ENCODE results near the gene CARD11. TPM values are rescaled to one million over a fixed set of nuclear protein-coding genes. Genes with fewer than 3 reads are reported as not detected.

Gene CARD11
- total RNA-seq, 1 donor from 2014 or later: 11.0 TPM

DNA sequence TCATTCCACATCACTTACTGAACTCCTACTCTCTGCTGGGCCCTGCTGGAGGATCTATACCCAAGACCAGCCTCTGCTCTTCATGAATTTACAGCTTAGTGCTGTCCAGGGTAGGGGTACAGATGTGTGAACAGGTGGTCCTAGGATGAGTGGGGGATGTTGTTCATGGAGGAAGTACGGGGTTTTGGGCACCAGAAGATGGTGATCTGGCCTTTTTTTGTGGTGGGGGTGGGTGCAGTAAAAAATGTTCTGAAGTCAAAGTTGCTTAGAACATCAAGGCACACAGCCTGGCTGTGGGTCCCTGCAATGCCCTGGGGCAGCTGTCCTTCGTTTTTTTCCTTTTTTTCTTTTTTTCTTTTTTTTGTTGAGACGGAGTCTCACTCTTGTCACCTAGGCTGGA, 165.4 kb downstream of the CARD11 start:
- H3K4me1 Mint-ChIP-seq (ENCODE audit: low read depth): peaks cover 2% of the 10 kb centered on the region
- no peak for DNase-seq (ENCODE audit: low spot score, unreplicated experiment)
- H3K9me3 Mint-ChIP-seq (ENCODE audit: low read depth): no peaks in the 10 kb centered on the region
- no peak overlapping the region for H3K27ac Mint-ChIP-seq
- TF ChIP-seq, protein P1, sequence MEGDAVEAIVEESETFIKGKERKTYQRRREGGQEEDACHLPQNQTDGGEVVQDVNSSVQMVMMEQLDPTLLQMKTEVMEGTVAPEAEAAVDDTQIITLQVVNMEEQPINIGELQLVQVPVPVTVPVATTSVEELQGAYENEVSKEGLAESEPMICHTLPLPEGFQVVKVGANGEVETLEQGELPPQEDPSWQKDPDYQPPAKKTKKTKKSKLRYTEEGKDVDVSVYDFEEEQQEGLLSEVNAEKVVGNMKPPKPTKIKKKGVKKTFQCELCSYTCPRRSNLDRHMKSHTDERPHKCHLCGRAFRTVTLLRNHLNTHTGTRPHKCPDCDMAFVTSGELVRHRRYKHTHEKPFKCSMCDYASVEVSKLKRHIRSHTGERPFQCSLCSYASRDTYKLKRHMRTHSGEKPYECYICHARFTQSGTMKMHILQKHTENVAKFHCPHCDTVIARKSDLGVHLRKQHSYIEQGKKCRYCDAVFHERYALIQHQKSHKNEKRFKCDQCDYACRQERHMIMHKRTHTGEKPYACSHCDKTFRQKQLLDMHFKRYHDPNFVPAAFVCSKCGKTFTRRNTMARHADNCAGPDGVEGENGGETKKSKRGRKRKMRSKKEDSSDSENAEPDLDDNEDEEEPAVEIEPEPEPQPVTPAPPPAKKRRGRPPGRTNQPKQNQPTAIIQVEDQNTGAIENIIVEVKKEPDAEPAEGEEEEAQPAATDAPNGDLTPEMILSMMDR (IDR thresholded peaks at IDR 0.05; ENCODE audit: unreplicated experiment): no peak
- no peak overlapping the region for H3K4me3 Mint-ChIP-seq (ENCODE audit: low read depth)
- H3K36me3 Mint-ChIP-seq (ENCODE audit: insufficient read depth): no peaks in the 10 kb centered on the region
- H3K27me3 Mint-ChIP-seq: no peaks in the 10 kb centered on the region

- Mint-ChIP-seq H3K9me3 (ENCODE audit: low read depth) (no peaks in the 10 kb centered on the region), H3K36me3 (ENCODE audit: insufficient read depth) (no peaks in the 10 kb centered on the region), H3K27ac (no peak overlapping the region), H3K27me3 (no peaks in the 10 kb centered on the region), H3K4me1 (ENCODE audit: low read depth) (peaks cover 2% of the 10 kb centered on the region), H3K4me3 (ENCODE audit: low read depth) (no peak overlapping the region)
- TF ChIP-seq, protein P1 (IDR thresholded peaks at IDR 0.05; ENCODE audit: unreplicated experiment): no peak
- no peak for DNase-seq (ENCODE audit: low spot score, unreplicated experiment)
These were observed 167.5 kb downstream of the CARD11 start for GRCh38 chr7:2876031-2876731.

GRCh38 chr7:2873686-2874551, 169.7 kb downstream of the CARD11 start:
- Mint-ChIP-seq H3K4me1 (ENCODE audit: low read depth) (peaks cover 4% of the 10 kb centered on the region), H3K27me3 (no peaks in the 10 kb centered on the region), H3K36me3 (ENCODE audit: insufficient read depth) (no peaks in the 10 kb centered on the region), H3K9me3 (ENCODE audit: low read depth) (no peaks in the 10 kb centered on the region), H3K27ac (peak overlapping the region; percentile 95), H3K4me3 (ENCODE audit: low read depth) (no peak overlapping the region)
- no peak for DNase-seq (ENCODE audit: low spot score, unreplicated experiment)
- TF ChIP-seq, protein P1 (IDR thresholded peaks at IDR 0.05; ENCODE audit: unreplicated experiment): no peak

DNA sequence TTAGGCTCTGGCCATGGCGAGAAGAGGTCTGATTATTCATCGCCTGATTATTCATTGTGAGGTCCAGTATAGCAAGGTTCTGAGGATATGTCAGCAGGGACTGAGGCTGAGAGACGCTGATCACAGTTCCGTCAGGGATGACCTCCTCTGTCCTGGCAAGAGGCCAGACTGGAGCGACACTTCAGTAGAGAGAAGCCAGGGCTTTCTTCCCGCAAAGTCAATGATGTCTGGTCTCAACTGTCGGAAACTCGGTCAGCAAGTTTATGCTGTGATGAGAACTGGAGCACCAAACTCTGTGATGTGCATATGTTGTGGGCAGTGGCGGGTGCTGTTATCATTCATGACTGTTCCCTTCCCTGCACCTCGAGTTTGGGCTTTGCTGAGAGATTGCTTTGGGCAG, 170.5 kb downstream of the CARD11 start:
- TF ChIP-seq, protein P1 (IDR thresholded peaks at IDR 0.05; ENCODE audit: unreplicated experiment): no peak
- no peaks in the 10 kb centered on the region for H3K36me3 Mint-ChIP-seq (ENCODE audit: insufficient read depth)
- H3K4me1 Mint-ChIP-seq (ENCODE audit: low read depth): peaks cover 4% of the 10 kb centered on the region
- H3K27me3 Mint-ChIP-seq: no peaks in the 10 kb centered on the region
- H3K9me3 Mint-ChIP-seq (ENCODE audit: low read depth): no peaks in the 10 kb centered on the region
- no peak overlapping the region for H3K4me3 Mint-ChIP-seq (ENCODE audit: low read depth)
- DNase-seq (ENCODE audit: low spot score, unreplicated experiment): no peak
- H3K27ac Mint-ChIP-seq: no peak overlapping the region

GRCh38 chr7:2872296-2872874, 171.3 kb downstream of the CARD11 start:
- Mint-ChIP-seq H3K4me3 (ENCODE audit: low read depth) (no peak overlapping the region), H3K36me3 (ENCODE audit: insufficient read depth) (no peaks in the 10 kb centered on the region), H3K9me3 (ENCODE audit: low read depth) (no peaks in the 10 kb centered on the region), H3K4me1 (ENCODE audit: low read depth) (peaks cover 4% of the 10 kb centered on the region), H3K27ac (no peak overlapping the region), H3K27me3 (no peaks in the 10 kb centered on the region)
- TF ChIP-seq, protein P1 (IDR thresholded peaks at IDR 0.05; ENCODE audit: unreplicated experiment): no peak
- DNase-seq (ENCODE audit: low spot score, unreplicated experiment): no peak

Data from progenitor cell of endocrine pancreas (in vitro differentiated cells).